ENCODE measurements around the gene FHIP1A. TPM values are rescaled to one million over a fixed set of nuclear protein-coding genes. Genes with fewer than 3 reads are reported as not detected.

The FHIP1A gene
- total and polyA plus RNA-seq, 2 of the 8 experiments (the other 6 are each of a cell fraction or from before 2014, with no cell fraction given): 17.9 to 75.2 TPM

- peaks cover 0 to 88% of the 10 kb centered on the region in 2 experiments; a peak in 3 of 4 replicates for H3K79me2 ChIP-seq (ENCODE audit: control insufficient read depth in 1 of 2, insufficient read depth in 2 of 2, low read length in 2 of 2)
- TF ChIP-seq MAFK (IDR thresholded peaks at IDR 0.05; ENCODE audit: low read depth, low read length): no peak
- TF ChIP-seq KDM1A (IDR thresholded peaks at IDR 0.05; ENCODE audit: borderline replicate concordance, low read length): no peak
- TF ChIP-seq SIRT6 (IDR thresholded peaks at IDR 0.05; ENCODE audit: low read length): no peak
- no peak for TF ChIP-seq ZNF274 (IDR thresholded peaks at IDR 0.05; ENCODE audit: borderline replicate concordance, extremely low read depth, low read length)
- TF ChIP-seq GABPA (IDR thresholded peaks at IDR 0.05; ENCODE audit: borderline replicate concordance, insufficient read depth, low read length): no peak
- no peak for TF ChIP-seq BACH1 (IDR thresholded peaks at IDR 0.05; ENCODE audit: low read length)
- no peak for TF ChIP-seq RXRA (IDR thresholded peaks at IDR 0.05; ENCODE audit: insufficient read depth, low read depth, low read length)
- TF ChIP-seq BCL11A (IDR thresholded peaks at IDR 0.05; ENCODE audit: low read depth in 2 of 2, low read length in 2 of 2): no peak
- no peak for TF ChIP-seq USF2 (IDR thresholded peaks at IDR 0.05; ENCODE audit: low read length)
These were observed 13.9 kb downstream of the FHIP1A start for GRCh38 chr4:151422854-151423253.

More at GRCh38 chr4:151422854-151423253, 13.9 kb downstream of the FHIP1A start:
- H2AK5ac ChIP-seq (ENCODE audit: low read depth, low read length): no peak overlapping the region
- H3K27me3 ChIP-seq (replicated peaks in 1 of 4; ENCODE audit: control insufficient read depth in 3 of 4, extremely low read depth in 1 of 4, insufficient read depth in 3 of 4, low read length in 3 of 4): no peaks in the 10 kb centered on the region
- H4K8ac ChIP-seq (ENCODE audit: extremely low read depth, insufficient read depth, low read length): no peak overlapping the region
- POLR2A ChIA-PET (ENCODE audit: partially characterized antibody): interaction anchor here (0.8 to 0.9 kb wide), 3 partner anchors 13 to 59 kb away, joined by 3 to 4 read pairs (median 3); no protein-coding TSS in a partner anchor
- no peak overlapping the region for H3K4ac ChIP-seq (replicated peaks; ENCODE audit: insufficient read length, low read depth, low read length)
- no peak overlapping the region for H3K23ac ChIP-seq (ENCODE audit: insufficient read length)
- no peak overlapping the region for H2BK12ac ChIP-seq (ENCODE audit: low read depth, low read length)
- H4K91ac ChIP-seq (replicated peaks; ENCODE audit: insufficient read length, low read length): no peak overlapping the region
- DNase-seq (ENCODE audit: low read depth in 1 of 2, low spot score in 2 of 2) (no peak), FAIRE-seq (no peak)
- no peak overlapping the region for H4K5ac ChIP-seq (ENCODE audit: insufficient read length, low read depth, low read length)
- H3K9ac ChIP-seq (replicated peaks in 1 of 4; ENCODE audit: extremely low read depth in 1 of 4, low read depth in 3 of 4, low read length in 3 of 4): no peak overlapping the region
- no peak overlapping the region for H3K4me2 ChIP-seq (ENCODE audit: insufficient read depth in 1 of 2, low read depth in 2 of 2, low read length in 2 of 2)
- H3K18ac ChIP-seq (ENCODE audit: extremely low read depth, low read length): no peak overlapping the region
- H3K4me3 ChIP-seq (ENCODE audit: extremely low read depth in 1 of 4, insufficient read depth in 2 of 4, low read depth in 3 of 4, low read length in 4 of 4): no peak overlapping the region
- H3K56ac ChIP-seq (replicated peaks; ENCODE audit: insufficient read length, low read depth, low read length): no peak overlapping the region
- no peak overlapping the region for H2AFZ ChIP-seq (ENCODE audit: low read length)
- 91% methylated on average over 3 of the region's 3 CpGs; no CpG with 5 or more reads in 1 of the 2 experiments for WGBS, 2 experiments (ENCODE audit: extremely low coverage in 1 of 2, insufficient coverage in 1 of 2, insufficient read length in 1 of 2, insufficient replicate concordance in 2 of 2, low coverage in 1 of 2, low lambda C conversion rate in 2 of 2, missing lambda C conversion rate in 1 of 2)
- peaks cover 0 to 3% (median 2%) of the 10 kb centered on the region in 4 experiments; a peak in 4 of 7 replicates for H3K4me1 ChIP-seq (replicated peaks in 1 of 4; ENCODE audit: control insufficient read depth in 3 of 4, insufficient read depth in 4 of 4, low read length in 3 of 4)
- no peaks in the 10 kb centered on the region for H3K23me2 ChIP-seq (ENCODE audit: low read depth, low read length)
- no peak overlapping the region for H2BK5ac ChIP-seq (ENCODE audit: low read depth, low read length)
- no peak overlapping the region for H3K14ac ChIP-seq (ENCODE audit: insufficient read length)
- H3K79me1 ChIP-seq (ENCODE audit: low read depth, low read length): peaks cover 6% of the 10 kb centered on the region; the same call in 1 of the 2 replicates
- H3K27ac ChIP-seq (ENCODE audit: low read depth, low read length): no peak overlapping the region
- H4K20me1 ChIP-seq (replicated peaks in 1 of 2; ENCODE audit: control insufficient read depth in 1 of 2, insufficient read depth in 2 of 2, low read length in 2 of 2): peaks cover 0 to 1% of the 10 kb centered on the region in 2 experiments
- no peak overlapping the region for H2BK120ac ChIP-seq (replicated peaks; ENCODE audit: low read depth, low read length)
- H3K9me3 ChIP-seq (ENCODE audit: insufficient read depth in 2 of 2, low read depth in 1 of 2, low read length in 1 of 2): no peaks in the 10 kb centered on the region; a peak in 1 of 4 replicates
- no peak overlapping the region for H2BK20ac ChIP-seq (ENCODE audit: low read length)
- CTCF ChIA-PET (ENCODE audit: partially characterized antibody): interaction anchor here (0.6 to 2.4 kb wide), 6 partner anchors 8 to 465 kb away, joined by 3 to 5 read pairs (median 3); no protein-coding TSS in a partner anchor
- no peaks in the 10 kb centered on the region for H3K36me3 ChIP-seq (ENCODE audit: control insufficient read depth in 2 of 4, insufficient read depth in 4 of 4, low read length in 3 of 4)
- no peak overlapping the region for H2BK15ac ChIP-seq (ENCODE audit: low read length)

All from H1 (cell line).